ENCODE data around the gene SOX13. TPM values are rescaled to one million over a fixed set of nuclear protein-coding genes. Genes with fewer than 3 reads are reported as not detected.

The SOX13 gene
- total and polyA plus RNA-seq, 10 of the 15 experiments (the other 5 are each of a cell fraction or from before 2014, with no cell fraction given): 0.04 to 0.31 (median 0.11) TPM; not detected in 7

DNA sequence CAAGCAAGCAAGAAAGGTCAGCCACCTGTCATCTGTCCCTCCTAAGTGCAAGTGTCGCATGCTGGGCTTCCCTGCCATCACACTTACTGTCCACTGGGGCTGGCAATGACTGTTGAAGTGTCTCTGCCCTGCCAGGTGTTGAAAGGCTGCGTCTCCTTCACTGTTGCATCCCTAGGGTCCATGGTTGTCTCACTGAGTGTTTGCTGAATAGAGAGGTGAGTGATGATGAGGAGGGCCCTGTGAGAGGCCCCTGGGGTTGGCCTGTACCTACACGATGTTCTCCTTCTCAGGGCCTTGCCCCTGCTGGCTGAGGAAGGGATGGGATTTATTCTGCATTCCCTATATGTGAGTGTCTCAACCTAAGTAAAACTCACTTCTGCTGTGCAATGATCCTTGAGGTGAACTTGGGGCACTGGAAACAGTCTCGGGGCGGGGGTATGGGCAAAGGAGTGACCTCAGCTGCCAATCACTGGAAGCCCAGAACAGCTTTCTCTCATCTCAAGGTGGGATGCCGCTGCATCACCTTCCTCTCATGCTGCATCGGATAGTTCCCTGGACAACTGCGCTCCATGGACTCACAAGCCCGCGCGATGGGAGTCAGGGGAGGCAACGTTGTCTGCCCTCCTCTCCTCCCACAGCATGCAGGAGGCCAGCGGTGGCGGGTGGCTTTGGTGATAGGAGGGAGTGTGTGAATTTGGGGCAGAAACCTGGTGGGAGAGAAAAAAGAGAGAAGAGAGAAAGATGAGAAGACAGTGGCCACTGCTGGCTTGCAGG, 35.8 kb upstream of the SOX13 start (continued):
- TF ChIP-seq, protein P1, sequence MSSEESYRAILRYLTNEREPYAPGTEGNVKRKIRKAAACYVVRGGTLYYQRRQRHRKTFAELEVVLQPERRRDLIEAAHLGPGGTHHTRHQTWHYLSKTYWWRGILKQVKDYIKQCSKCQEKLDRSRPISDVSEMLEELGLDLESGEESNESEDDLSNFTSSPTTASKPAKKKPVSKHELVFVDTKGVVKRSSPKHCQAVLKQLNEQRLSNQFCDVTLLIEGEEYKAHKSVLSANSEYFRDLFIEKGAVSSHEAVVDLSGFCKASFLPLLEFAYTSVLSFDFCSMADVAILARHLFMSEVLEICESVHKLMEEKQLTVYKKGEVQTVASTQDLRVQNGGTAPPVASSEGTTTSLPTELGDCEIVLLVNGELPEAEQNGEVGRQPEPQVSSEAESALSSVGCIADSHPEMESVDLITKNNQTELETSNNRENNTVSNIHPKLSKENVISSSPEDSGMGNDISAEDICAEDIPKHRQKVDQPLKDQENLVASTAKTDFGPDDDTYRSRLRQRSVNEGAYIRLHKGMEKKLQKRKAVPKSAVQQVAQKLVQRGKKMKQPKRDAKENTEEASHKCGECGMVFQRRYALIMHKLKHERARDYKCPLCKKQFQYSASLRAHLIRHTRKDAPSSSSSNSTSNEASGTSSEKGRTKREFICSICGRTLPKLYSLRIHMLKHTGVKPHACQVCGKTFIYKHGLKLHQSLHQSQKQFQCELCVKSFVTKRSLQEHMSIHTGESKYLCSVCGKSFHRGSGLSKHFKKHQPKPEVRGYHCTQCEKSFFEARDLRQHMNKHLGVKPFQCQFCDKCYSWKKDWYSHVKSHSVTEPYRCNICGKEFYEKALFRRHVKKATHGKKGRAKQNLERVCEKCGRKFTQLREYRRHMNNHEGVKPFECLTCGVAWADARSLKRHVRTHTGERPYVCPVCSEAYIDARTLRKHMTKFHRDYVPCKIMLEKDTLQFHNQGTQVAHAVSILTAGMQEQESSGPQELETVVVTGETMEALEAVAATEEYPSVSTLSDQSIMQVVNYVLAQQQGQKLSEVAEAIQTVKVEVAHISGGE (CRISPR knock-in tag; IDR thresholded peaks at IDR 0.05): no peak
- TF ChIP-seq TAF1 (IDR thresholded peaks at IDR 0.05; ENCODE audit: borderline replicate concordance, low read depth, low read length) (no peak), CTCF (IDR thresholded peaks at IDR 0.05 in 2 of 3, conservative IDR thresholded peaks at IDR 0.05 in 1 of 3; ENCODE audit: control insufficient read depth in 2 of 3, extremely low read depth in 1 of 3, insufficient read depth in 1 of 3, low read depth in 3 of 3, low read length in 3 of 3) (no peak), SIN3A (IDR thresholded peaks at IDR 0.05; ENCODE audit: low read depth, low read length) (no peak)

DNA sequence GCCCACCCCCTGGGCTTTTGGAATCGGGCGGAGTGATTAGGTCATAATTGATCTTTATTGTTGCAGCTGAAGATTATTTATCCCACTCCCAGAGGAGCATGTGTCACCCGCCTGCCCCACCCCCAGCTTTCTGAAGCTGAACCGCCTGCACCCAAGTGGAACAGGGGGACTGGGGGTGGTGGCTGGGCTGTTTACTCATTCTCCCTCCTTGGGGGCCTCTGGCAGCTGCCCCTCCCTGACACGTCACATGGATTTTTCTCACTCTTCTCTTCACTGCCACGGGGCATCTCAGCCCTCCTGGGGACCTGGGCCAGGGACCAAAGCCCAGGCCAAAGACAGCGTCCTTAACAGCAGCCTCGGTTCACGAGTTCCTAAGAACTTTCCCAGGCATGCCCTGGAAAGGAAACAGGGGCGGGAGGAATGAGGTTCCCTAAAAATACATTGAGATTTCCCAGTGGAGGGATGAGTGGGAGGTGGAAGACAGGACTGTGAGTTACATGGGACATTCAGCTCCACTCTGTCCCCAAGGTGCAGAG, 31.6 kb upstream of the SOX13 start:
- Histone ChIP-seq H3K4me2 (ENCODE audit: control insufficient read depth, insufficient read depth) (no peak overlapping the region), H3K27me3 (replicated peaks in 1 of 2; ENCODE audit: control insufficient read depth in 2 of 2, insufficient read depth in 2 of 2, low read length in 1 of 2) (no peaks in the 10 kb centered on the region), H3K9me3 (replicated peaks; ENCODE audit: control insufficient read depth, insufficient read depth, low read length) (no peaks in the 10 kb centered on the region; the same call in 2 of the 3 replicates), H3K36me3 (ENCODE audit: control insufficient read depth in 2 of 2, insufficient read depth in 2 of 2, low read length in 1 of 2) (no peaks in the 10 kb centered on the region), H3K9ac (ENCODE audit: control insufficient read depth, insufficient read depth, low read length) (no peak overlapping the region), H3K4me3 (no peak overlapping the region), H3K27ac (ENCODE audit: control insufficient read depth, insufficient read depth) (no peak overlapping the region), H2AFZ (ENCODE audit: control insufficient read depth, low read depth, low read length) (no peak overlapping the region), H3K79me2 (ENCODE audit: control insufficient read depth, insufficient read depth, low read length) (no peaks in the 10 kb centered on the region), H4K20me1 (ENCODE audit: control insufficient read depth, insufficient read depth) (no peaks in the 10 kb centered on the region; the same call in 1 of the 2 replicates), H3K4me1 (ENCODE audit: control insufficient read depth, insufficient read depth, low read length) (no peaks in the 10 kb centered on the region)
- ChIA-PET CTCF (no interaction called here), RAD21 (ENCODE audit: unreplicated experiment) (no interaction called here), POLR2A (no interaction called here), SMC1A (ENCODE audit: uncharacterized antibody, unreplicated experiment) (no interaction called here)
- WGBS (ENCODE audit: insufficient coverage, insufficient replicate concordance, low lambda C conversion rate, missing lambda C conversion rate): 8% methylated on average over 10 of the region's 10 CpGs
- DNase-seq (ENCODE audit: low read depth, low spot score) (no peak), FAIRE-seq (no peak), ATAC-seq (no peak)
- no TSS peak for BruUV-seq (replicated peaks)
- TF ChIP-seq, protein P2, sequence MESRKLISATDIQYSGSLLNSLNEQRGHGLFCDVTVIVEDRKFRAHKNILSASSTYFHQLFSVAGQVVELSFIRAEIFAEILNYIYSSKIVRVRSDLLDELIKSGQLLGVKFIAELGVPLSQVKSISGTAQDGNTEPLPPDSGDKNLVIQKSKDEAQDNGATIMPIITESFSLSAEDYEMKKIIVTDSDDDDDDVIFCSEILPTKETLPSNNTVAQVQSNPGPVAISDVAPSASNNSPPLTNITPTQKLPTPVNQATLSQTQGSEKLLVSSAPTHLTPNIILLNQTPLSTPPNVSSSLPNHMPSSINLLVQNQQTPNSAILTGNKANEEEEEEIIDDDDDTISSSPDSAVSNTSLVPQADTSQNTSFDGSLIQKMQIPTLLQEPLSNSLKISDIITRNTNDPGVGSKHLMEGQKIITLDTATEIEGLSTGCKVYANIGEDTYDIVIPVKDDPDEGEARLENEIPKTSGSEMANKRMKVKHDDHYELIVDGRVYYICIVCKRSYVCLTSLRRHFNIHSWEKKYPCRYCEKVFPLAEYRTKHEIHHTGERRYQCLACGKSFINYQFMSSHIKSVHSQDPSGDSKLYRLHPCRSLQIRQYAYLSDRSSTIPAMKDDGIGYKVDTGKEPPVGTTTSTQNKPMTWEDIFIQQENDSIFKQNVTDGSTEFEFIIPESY (IDR thresholded peaks at IDR 0.05): no peak
- in situ Hi-C loops (cut with MboI): no loop called here
- intact Hi-C loops (cut with micrococcal nuclease; ENCODE audit: unreplicated experiment): no loop called here
